HepG2 (cell line): Measurements from ENCODE around the gene GNB4.

Experiments used
- ARNT2 ChIP-seq: sonication (generic); formaldehyde crosslinking; IDR thresholded peaks from 2 replicates; pipeline ENCODE4 v1.8.0; 2022; ENCODE audit warnings: mild to moderate bottlenecking, low read depth, missing genetic modification reagents, moderate library complexity
- CHD2 ChIP-seq: IDR thresholded peaks from 2 replicates; pipeline ENCODE4 v1.6.1; 2011; ENCODE audit warnings: low read depth, low read length, improper control_type of control experiment
- MTA3 ChIP-seq: sonication (generic); formaldehyde crosslinking; IDR thresholded peaks from 2 replicates; pipeline ENCODE4 v1.4.0; 2020; ENCODE audit warnings: missing genetic modification reagents
- NR1H2 ChIP-seq: sonication (generic); formaldehyde crosslinking; IDR thresholded peaks from 2 replicates; pipeline ENCODE4 v1.8.1; 2022; ENCODE audit warnings: low read depth, missing genetic modification reagents, borderline replicate concordance
- POLR2A ChIP-seq, 2 experiments: IDR thresholded peaks; 2 replicates each; pipeline ENCODE4 v1.6.1; 2011; ENCODE audit warnings: low read depth in 2 of 2, low read length in 2 of 2, mild to moderate bottlenecking in 1 of 2, moderate library complexity in 1 of 2; ENCODE audit not compliant: insufficient read depth in 1 of 2
- STAT5B ChIP-seq: sonication (generic); formaldehyde crosslinking; IDR thresholded peaks from 2 replicates; pipeline ENCODE4 v1.4.0; 2020; ENCODE audit warnings: missing genetic modification reagents
- TF ChIP-seq, protein P1 (sequence below): sonication (generic); formaldehyde crosslinking; IDR thresholded peaks from 2 replicates; pipeline ENCODE4 v1.4.0; 2020; ENCODE audit warnings: missing genetic modification reagents
- TF ChIP-seq, protein P2 (sequence below): sonication (generic); formaldehyde crosslinking; IDR thresholded peaks from 2 replicates; pipeline ENCODE4 v1.4.0; 2020; ENCODE audit warnings: mild to moderate bottlenecking, low read depth, missing genetic modification reagents
- TF ChIP-seq, protein P3 (sequence below): sonication (generic); formaldehyde crosslinking; IDR thresholded peaks from 2 replicates; pipeline ENCODE4 v1.9.0; 2021; ENCODE audit warnings: missing genetic modification reagents, borderline replicate concordance

DNA sequence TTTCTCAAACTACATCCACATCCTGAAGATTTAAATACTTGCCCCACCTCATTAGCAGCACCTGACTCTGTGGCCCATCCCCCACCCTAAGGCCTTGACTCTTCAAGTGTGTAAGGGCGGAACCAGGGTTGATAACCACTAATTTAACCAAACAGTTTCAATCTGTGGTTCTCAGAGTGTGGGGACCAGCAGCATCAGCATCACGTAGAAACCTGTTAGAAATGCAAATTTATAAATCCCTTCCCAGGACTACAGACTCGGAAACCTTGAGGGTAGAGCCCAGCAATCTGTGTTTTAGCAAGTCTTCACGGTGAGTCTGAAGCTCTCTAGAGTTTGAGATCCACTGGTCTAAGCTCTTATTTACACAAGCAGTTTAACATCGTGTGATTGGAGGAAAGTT lies 12.4 kb downstream of the GNB4 start:
- no peak for TF ChIP-seq CHD2
- no peak for TF ChIP-seq MTA3
- TF ChIP-seq STAT5B (CRISPR knock-in tag) = no peak
- TF ChIP-seq NR1H2 (CRISPR knock-in tag) = no peak
- TF ChIP-seq, protein P1, sequence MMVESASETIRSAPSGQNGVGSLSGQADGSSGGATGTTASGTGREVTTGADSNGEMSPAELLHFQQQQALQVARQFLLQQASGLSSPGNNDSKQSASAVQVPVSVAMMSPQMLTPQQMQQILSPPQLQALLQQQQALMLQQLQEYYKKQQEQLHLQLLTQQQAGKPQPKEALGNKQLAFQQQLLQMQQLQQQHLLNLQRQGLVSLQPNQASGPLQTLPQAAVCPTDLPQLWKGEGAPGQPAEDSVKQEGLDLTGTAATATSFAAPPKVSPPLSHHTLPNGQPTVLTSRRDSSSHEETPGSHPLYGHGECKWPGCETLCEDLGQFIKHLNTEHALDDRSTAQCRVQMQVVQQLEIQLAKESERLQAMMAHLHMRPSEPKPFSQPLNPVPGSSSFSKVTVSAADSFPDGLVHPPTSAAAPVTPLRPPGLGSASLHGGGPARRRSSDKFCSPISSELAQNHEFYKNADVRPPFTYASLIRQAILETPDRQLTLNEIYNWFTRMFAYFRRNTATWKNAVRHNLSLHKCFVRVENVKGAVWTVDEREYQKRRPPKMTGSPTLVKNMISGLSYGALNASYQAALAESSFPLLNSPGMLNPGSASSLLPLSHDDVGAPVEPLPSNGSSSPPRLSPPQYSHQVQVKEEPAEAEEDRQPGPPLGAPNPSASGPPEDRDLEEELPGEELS (CRISPR knock-in tag) = no peak
- TF ChIP-seq POLR2A (IDR thresholded peaks at IDR 0.05; ENCODE audit: insufficient read depth in 1 of 2, low read depth in 2 of 2, low read length in 2 of 2) = no peak
- TF ChIP-seq, protein P2, sequence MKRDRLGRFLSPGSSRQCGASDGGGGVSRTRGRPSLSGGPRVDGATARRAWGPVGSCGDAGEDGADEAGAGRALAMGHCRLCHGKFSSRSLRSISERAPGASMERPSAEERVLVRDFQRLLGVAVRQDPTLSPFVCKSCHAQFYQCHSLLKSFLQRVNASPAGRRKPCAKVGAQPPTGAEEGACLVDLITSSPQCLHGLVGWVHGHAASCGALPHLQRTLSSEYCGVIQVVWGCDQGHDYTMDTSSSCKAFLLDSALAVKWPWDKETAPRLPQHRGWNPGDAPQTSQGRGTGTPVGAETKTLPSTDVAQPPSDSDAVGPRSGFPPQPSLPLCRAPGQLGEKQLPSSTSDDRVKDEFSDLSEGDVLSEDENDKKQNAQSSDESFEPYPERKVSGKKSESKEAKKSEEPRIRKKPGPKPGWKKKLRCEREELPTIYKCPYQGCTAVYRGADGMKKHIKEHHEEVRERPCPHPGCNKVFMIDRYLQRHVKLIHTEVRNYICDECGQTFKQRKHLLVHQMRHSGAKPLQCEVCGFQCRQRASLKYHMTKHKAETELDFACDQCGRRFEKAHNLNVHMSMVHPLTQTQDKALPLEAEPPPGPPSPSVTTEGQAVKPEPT = no peak
- TF ChIP-seq, protein P3, sequence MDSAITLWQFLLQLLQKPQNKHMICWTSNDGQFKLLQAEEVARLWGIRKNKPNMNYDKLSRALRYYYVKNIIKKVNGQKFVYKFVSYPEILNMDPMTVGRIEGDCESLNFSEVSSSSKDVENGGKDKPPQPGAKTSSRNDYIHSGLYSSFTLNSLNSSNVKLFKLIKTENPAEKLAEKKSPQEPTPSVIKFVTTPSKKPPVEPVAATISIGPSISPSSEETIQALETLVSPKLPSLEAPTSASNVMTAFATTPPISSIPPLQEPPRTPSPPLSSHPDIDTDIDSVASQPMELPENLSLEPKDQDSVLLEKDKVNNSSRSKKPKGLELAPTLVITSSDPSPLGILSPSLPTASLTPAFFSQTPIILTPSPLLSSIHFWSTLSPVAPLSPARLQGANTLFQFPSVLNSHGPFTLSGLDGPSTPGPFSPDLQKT = no peak
- no peak for TF ChIP-seq ARNT2 (CRISPR knock-in tag)
